Measurements from ENCODE around the gene CACNA1I.

CACNA1I gene

GRCh38 chr22:39625569-39626537, 55.3 kb downstream of the CACNA1I start:
- no peak for DNase-seq (ENCODE audit: low read depth)

- no peak for DNase-seq (ENCODE audit: low read depth)
Measured at GRCh38 chr22:39627208-39627607, 56.7 kb downstream of the CACNA1I start.

GRCh38 chr22:39627865-39628562, 57.5 kb downstream of the CACNA1I start:
- no peak for DNase-seq (ENCODE audit: low read depth)

GRCh38 chr22:39628563-39629080, 58.1 kb downstream of the CACNA1I start:
- DNase-seq (ENCODE audit: low read depth): no peak

- no peak for DNase-seq (ENCODE audit: low read depth)
Measured at GRCh38 chr22:39629851-39630250, 59.3 kb downstream of the CACNA1I start.

GRCh38 chr22:39630721-39631120, 60.2 kb downstream of the CACNA1I start:
- no peak for DNase-seq (ENCODE audit: low read depth)

GRCh38 chr22:39631381-39632286, 61.1 kb downstream of the CACNA1I start:
- DNase-seq (ENCODE audit: low read depth): no peak

- DNase-seq (ENCODE audit: low read depth): no peak
Measured at GRCh38 chr22:39634530-39635405, 64.2 kb downstream of the CACNA1I start.

- DNase-seq (ENCODE audit: low read depth): no peak
Measured at GRCh38 chr22:39635719-39636118, 65.2 kb downstream of the CACNA1I start.

GRCh38 chr22:39638958-39639357, 68.4 kb downstream of the CACNA1I start:
- DNase-seq (ENCODE audit: low read depth): no peak

GRCh38 chr22:39641660-39642310, 71.2 kb downstream of the CACNA1I start:
- DNase-seq (ENCODE audit: low read depth): no peak

GRCh38 chr22:39643311-39644083, 72.9 kb downstream of the CACNA1I start:
- DNase-seq (ENCODE audit: low read depth): no peak

- no peak for DNase-seq (ENCODE audit: low read depth)
Measured at GRCh38 chr22:39645532-39645931, 75.0 kb downstream of the CACNA1I start.

- no peak for DNase-seq (ENCODE audit: low read depth)
Measured at GRCh38 chr22:39646398-39647063, 76.0 kb downstream of the CACNA1I start.

- no peak for DNase-seq (ENCODE audit: low read depth)
Measured at GRCh38 chr22:39647836-39648629, 77.5 kb downstream of the CACNA1I start.

- no peak for DNase-seq (ENCODE audit: low read depth)
Measured at GRCh38 chr22:39648630-39648950, 78.0 kb downstream of the CACNA1I start.

- no peak for DNase-seq (ENCODE audit: low read depth)
Measured at GRCh38 chr22:39649500-39650089, 79.0 kb downstream of the CACNA1I start.

Measured in stimulated activated CD8-positive, alpha-beta memory T cell treated with anti-CD3 and anti-CD28 coated beads, Interleukin-12 subunit alpha, Interleukin-12 subunit beta, amount 100 ng/mL, for 4 hours (primary cell).